GM18508 (cell line): Measurements from ENCODE around the gene LVRN.

Experiments used
- ATAC-seq: cut with Tn5 transposase; IDR thresholded peaks from one replicate; pipeline ENCODE4 v1.9.1; 2021; ENCODE audit warnings: moderate number of reproducible peaks; ENCODE audit not compliant: insufficient read depth, unreplicated experiment

The LVRN gene

DNA sequence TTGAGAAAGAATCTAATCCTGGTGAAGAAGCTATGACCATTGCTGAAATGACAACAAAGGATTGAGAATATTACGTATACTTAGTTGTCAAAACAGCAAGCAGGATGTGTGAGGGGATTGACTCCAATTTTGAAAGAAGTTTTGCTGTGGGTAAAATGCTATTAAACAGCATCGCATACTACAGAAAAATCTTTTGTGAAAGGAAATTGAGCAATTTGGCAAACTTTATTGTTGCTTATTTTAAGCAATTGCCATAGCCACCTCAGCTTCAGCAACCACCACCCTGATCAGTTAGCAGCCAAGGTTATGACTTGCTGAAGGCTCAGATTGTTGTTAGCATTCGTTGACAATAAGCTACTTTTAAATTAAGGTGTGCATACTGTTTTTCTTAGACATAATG lies 47.5 kb downstream of the LVRN start:
- ATAC-seq = no peak

DNA sequence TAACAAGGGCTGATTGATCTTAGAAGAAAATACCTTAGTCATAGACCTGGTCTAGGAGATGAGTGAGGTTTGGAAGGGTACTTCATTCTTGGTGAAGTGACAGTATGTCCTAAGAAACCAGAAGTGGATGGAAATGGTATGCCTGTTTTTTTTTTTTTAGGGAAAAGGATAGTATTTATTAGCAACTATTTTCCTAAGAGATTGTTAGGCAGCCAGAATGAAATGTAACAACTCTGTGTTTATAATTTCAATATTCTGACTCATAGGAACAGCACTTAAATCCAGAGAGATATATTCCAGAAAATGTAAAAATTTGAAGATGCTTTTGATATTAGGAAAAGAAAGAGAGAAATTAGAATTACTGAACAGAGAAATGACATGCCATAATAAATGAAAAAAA lies 48.8 kb downstream of the LVRN start:
- ATAC-seq = no peak

DNA sequence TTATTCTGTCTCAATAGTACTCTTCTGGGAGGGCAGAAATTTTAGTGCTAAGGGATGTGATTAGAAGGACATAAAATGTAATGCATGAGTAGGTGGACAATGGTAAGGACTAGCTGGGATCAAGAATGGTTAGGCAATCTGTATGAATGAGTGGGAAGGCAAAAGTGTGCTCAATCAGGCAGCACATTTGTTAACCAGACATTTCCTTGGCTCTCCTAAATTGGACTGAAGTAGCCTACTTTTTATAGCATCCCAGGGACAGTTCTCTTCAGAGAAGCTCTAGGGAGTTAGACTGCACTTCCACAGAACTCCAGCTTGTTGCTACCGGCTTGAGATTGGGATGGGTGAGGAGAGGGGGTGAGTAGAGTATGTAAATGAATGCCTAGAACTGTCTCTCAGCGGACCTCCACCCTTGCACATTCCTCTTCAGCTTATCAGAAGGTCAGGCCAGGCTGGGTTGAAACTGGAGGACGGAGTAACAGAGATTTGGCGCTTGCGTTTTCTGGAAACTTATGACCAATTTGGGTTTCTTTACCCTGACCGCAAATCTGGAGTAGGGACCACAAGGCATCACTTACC lies 51.0 kb downstream of the LVRN start:
- ATAC-seq = no peak

DNA sequence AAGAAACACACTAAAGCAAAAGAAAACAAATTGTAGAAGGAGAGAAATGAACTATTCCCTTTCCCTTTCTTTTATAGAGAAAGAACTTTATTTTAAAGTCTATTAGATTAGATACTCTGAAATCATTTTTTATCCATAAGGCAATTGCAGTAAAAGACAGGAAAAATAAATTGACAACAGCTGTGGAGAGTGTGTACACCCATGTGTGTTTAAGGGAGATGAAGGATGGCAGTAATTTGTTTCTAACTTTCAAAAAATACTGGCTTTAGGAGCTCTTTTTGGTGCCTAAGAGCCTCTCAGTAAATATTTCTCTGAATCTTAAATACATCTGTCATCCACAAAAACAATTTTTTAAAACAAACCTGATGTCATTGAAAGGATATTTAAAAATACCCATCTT lies 51.7 kb downstream of the LVRN start:
- no peak for ATAC-seq

DNA sequence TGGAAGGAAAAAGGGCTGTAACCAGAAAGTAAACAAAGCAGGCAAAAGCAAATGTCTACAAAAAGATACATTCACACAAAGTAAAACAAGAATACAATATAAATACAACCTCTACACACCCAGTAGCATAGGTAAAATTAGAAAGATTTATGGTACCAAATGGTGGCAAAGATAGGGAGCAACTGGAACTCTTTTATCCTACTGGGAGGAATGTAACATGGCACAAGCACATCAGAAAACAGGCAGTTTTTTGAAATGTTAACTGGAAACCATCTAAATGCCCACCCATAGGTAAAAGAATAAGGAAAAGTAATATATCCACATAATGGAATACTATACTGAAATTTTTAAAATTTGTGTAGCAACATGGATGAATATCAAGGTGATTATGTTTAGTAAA lies 61.3 kb downstream of the LVRN start:
- no peak for ATAC-seq

DNA sequence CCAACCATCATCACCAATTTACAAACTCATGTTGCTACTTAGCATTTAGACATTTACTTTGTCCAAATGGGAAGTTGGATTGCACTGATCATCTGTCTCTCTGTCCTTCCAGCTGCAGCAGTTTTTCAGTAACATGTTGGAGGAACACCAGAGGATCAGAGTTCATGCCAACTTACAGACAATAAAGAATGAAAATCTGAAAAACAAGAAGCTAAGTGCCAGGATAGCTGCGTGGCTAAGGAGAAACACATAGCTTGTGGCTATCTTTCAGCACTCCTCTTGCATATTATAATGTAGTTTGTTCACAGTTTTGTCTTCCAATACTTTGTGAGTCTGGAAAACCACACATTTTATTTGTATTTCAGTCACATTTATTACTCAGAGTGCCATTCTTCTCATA lies 63.6 kb downstream of the LVRN start:
- ATAC-seq = no peak

DNA sequence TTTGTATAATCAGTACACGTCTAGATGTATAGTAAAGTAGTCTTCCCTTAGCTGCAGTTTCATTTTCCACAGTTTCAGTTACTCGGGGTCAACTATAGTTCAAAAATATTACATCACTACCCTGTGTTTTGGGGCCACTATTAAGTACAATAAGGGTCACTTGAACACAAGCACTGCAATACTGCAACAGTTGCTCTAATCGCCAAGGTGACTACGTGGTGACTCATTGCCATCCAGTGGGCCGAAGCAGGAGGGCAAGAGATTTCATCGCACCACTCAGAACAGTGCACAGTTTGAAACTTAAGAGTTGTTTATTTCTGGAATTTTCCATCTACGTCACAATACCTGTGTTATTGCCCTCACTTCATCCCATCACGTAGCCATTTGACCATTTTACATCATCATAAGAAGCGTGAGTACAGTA lies 69.8 kb downstream of the LVRN start, which contains the start of gene ARL14EPL:
TSS of gene ARL14EPL (plus strand) at position 379 of the 424 bp plus-strand sequence. CDS start 18,994 bp downstream, outside the sequence.
- peak; percentile 47 for ATAC-seq

DNA sequence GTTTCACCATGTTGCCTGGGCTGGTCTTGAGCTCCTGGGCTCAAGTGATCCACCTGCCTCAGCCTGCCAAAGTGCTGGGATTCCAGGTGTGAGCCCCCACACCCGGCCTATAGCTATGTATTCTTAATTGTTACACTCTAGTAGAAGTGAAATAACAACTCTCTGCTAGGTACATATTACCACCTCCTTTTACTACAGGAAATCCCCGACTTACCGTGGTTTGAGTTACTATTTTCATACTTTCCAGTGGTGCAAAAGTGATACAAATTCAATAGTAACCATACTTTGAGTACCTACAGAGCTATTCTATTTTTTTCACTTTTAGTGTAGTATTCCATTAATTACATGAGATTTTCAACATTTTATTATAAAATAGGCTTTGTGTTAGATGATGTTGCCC lies 70.7 kb downstream of the LVRN start:
- no peak for ATAC-seq

DNA sequence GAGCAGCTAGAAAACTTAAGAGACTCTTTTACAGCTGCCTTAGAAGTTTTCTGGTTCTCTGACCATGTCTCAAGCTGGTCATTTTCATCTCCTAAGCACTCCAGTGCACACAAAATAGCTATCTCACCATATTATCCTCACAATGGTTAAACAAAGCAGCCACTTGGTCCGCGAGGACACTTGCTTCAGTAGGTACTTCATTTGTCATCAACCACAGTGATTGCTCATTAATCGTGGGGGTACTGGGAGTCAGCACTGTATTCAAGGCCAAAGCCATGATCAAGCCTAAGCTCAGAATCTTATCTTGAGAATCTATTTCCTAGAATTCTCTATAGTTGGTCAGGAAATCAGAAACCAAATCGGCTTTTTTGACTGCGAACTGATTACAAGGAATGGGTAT lies 72.8 kb downstream of the LVRN start:
- no peak for ATAC-seq

DNA sequence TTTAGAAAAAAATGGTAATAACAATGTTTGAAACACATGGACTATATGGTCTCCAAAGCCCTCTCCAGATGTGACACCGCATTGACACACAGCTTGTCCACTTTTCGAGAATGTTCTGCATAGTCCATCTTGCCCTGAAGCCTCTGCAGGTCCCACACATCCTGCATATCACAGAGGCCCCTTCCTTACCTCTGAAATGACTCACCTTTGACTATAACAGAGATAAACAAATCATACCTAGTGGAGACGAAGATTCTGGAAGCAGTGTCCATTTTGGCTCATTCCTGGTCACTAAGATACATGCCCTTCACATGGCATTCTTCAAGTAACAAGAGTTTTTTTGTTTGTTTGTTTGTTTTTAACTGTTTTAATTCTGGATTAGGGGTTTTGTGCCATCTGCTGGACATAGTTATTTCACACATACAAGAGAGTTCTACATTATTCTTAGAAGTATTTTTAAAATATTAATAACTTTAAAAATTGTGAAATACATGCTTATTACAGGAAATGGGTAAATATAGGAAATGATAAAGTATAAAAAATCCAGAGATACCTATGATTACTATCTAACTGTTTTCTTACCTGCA lies 75.1 kb downstream of the LVRN start:
- ATAC-seq = no peak

DNA sequence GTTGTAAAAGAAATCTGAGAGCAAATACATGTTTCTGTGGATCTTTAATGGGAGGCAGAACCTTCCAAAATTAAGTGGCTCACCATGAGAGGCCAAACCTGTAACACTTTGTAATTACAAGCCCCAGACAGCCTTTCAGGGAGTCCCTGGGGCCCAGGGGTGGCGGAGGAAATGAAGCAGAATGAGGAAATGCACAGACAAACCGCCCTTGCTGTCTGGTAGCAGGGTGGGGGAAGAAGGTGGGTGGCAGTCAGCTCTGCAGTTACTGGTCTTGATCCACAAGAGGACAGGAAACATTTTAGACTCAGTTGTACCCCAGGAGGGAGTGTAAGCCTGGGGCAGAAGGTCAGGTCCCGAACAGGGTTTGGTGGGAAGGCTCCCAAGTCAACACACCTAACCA lies 76.5 kb downstream of the LVRN start:
- ATAC-seq = peak; percentile 56

DNA sequence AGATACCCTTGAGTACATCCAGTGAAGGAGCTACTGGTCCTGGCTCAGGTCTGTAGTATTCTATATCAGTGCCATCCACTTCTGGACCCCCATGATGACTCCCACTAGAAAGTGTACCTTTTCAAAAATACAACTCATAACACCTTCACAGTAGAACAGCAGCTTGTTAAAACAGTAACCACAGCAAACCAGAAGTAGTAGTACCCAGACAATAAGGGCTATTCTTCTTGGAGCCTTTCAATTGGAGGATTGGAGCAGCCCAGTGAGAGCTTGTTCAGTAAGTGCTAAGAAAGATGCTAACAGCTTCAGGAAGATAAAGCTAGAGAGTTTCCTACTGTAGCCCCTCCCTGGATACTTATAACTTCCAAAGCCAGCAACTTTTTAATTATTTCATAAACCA lies 80.1 kb downstream of the LVRN start:
- no peak for ATAC-seq

DNA sequence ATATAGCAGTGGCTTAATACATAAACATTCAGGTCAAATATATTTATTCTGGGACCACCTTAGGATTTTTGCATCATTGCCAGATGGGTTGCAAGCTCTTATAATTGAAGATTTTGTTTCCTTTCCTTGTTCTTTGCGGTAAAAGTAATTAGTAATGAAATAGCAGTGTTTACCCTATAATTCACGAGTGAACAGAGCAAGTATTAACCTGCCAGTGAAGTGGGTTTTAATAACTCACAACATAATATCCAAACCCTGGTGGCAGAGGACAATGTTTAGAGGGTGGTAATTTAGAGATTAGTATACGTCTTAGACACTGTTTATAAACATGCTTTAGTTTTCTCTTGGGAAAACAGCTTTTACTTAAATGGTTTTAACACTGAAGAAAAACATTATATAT lies 81.8 kb downstream of the LVRN start:
- ATAC-seq = no peak

DNA sequence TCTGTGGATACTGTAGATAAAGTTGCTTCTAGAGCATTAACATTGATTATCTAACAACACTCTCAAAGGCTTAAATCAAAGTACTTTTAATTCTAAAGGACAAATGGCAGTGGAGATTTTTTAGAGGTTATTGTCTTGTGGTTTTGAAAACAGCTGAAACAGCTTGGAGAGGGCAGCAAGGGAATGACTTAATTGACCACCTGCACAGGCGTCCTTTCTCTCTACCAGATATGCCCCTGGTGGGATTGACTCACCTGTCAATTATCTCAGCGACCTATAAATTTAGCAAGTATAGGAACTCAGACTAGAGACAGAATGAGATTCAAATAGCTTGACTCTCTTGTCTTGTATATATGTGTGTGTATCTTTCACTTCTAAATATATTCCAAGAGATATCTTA lies 83.5 kb downstream of the LVRN start:
- no peak for ATAC-seq

DNA sequence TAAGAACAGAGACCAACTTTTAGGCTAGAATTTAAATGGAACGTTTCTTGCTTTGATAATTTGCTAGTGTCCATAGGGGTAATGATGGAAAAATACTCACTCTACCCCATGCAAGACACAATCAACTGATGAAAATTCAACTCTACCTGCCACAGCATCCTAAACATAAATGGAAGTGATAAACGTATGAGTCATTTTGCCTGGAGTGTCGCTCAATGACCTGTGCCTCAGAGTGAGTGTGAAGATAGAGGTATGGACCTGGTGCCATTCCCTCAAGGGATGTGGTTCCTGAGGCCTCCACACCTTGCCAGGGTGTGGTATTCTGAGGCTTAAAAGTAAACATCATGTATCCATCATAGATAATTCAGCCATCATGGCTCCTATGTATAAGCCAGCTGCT lies 84.0 kb downstream of the LVRN start:
- no peak for ATAC-seq

DNA sequence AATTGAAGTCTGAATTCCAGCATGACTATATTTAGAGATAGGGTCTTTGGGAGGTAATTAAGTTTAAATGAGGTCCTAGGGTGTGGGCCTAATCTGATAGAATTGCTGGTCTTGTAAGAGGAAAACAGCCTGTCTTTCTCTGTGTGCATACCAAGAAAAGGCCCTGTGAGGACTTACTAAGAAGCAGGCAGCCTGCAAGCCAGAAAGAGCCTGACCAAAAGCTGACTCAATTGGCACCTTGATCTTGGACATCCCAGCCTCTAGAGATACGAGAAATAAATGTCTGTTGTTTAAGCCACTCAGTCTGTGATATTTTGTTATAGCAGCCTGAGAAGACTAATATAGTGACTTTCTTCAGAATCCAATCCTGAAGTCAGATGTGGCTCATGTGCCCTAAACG lies 84.5 kb downstream of the LVRN start:
- no peak for ATAC-seq

DNA sequence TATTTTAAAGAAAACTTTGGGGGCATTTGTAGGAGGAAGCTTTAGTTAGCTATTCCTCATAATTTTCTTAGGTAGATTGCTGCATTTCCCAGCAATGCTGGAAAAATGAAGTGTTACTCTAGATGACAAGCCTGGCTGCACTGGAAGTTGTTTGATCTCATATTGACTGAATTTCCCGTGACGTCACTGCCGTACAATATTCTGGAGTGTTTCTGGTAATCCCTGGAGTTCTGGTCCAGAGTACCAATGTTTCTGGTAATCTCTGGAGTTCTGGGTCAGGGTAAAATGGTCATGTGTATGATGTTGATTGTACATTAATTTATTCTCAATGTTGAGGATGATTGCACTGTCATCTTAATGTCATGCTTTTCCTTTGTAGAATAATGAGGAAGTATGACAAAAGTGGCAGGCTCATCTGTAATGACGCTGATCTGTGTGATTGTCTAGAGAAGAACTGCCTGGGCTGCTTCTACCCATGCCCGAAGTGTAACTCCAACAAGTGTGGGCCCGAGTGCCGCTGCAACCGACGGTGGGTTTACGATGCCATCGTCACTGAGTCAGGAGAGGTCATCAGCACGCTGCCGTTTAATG lies 96.2 kb downstream of the LVRN start:
- ATAC-seq = no peak

DNA sequence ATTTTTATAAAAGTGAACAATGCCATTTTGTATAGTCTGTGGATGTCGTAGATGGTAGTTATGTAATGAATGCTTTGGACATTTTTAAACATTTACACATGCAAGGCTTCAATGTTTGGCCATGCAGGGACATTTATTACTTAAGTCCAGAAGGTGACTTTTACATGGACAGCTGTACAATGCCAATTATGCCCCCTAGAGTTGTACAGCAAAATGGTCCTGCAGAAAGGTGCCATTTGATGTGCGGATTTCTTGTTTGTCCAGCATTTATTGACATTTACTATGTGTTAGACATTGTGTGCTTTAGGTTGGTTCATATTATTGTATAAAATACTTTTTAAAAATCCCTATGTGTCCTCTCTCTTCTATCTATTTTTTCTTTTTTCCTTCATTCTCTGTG lies 100.1 kb downstream of the LVRN start:
- ATAC-seq = no peak

DNA sequence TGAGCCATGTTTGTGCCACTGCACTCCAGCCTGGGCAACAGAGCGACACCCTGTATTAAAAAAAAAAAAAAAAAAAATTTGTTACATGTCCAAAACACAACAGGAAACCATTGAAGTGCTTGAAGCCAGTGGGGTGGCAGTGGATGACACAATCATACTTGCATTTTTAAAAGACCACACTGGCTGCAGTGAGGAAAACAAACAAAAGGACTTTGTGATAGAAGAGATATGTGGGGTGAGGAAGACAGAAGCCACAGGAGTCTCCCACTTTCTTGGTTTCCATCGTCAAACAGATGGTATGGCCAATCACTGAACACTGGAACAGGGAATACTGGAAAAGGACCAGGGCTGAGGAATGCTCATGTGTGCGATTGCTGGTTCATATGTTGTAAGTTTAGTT lies 101.7 kb downstream of the LVRN start:
- ATAC-seq = no peak

DNA sequence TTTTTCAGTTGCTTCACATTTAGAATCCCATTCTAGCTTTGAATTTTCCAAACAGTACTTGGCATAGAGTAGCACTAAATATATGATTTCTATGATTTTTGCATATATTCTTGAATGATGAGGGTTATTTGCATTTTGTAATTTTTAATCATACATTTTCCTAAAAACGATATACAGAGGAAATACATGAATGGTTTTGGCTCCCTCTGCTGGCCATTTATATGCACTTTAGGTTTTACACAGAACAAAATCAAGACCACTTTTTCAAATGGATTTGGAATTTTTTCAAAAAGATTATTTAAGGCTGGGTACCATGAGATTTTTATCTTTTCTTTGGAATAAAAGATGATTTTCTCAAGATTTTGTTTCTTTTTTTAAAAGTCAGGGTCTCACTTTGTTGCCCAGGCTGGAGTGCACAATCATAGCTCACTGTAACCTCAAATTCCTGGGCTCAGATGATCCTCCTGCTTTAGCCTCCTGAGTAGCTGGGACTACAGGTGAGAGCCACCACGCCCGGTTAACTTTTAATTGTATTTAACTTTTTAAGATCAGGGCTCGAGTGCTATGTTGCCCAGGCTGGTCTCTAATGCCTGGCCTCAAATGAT lies 105.9 kb downstream of the LVRN start:
- ATAC-seq = no peak

DNA sequence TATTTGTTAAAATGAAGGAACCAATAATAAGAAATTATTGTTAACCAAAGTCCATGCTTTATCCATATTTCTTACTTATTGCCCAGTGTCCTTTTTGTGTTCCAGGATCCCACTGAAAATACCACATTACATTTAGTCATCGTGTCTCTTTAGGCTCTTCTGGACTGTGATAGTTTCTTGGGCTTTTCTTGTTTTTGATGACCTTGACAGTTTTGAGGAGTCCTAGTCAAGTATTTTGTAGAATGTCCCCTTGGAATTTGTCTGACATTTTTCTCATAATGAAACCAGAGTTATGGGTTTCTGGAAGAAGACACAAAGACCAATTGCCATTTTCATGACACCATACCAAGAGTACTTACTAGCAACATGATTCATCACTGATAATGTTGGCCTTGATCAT lies 108.9 kb downstream of the LVRN start:
- no peak for ATAC-seq
